Right renal pelvis (tissue), 4 donors: ENCODE results near the gene MYOM1. TPM values are rescaled to one million over a fixed set of nuclear protein-coding genes. Genes with fewer than 3 reads are reported as not detected.
"Not testable (repeated sequence)": the region's sequence is repeated elsewhere in the genome, so short reads cannot be mapped to it uniquely, and the experiment has no call there.

Experiments
- DNase-seq, 4 donors: peaks; one replicate each; pipeline ENCODE4 v3.0.0-alpha.2; 2013; ENCODE audit warnings: low read depth in 4 of 4, low spot score in 3 of 4, missing footprints in 1 of 4
- polyA plus RNA-seq, 4 donors: library from polyadenylated mRNA; unstranded; fragments of 120-200 nt; gene quantifications; one replicate each; pipeline ENCODE4 v1.2.1, GENCODE V29; 2013; ENCODE audit not compliant: insufficient read length in 4 of 4

Gene MYOM1
- polyA plus RNA-seq, 4 donors, result 4.8 to 7.9 (median 7.0) TPM

GRCh38 chr18:3221496-3221895 lies 1.7 kb upstream of the MYOM1 start:
- DNase-seq, result no peak

GRCh38 chr18:3220868-3221267 lies 1.1 kb upstream of the MYOM1 start:
- not testable (repeated sequence) for DNase-seq

GRCh38 chr18:3219241-3219630 lies 532 bp downstream of the MYOM1 start:
- no peak for DNase-seq

GRCh38 chr18:3218819-3219218 lies 949 bp downstream of the MYOM1 start:
- DNase-seq, result no peak

- no peak for DNase-seq
These were observed 1.7 kb downstream of the MYOM1 start for GRCh38 chr18:3217948-3218647.

GRCh38 chr18:3216987-3217386 lies 2.8 kb downstream of the MYOM1 start:
- no peak for DNase-seq

GRCh38 chr18:3214855-3215637 lies 4.7 kb downstream of the MYOM1 start:
- DNase-seq, result no peak

GRCh38 chr18:3213300-3214059 lies 6.3 kb downstream of the MYOM1 start:
- no peak for DNase-seq

- DNase-seq, result no peak
These were observed 7.1 kb downstream of the MYOM1 start for GRCh38 chr18:3212657-3213056.

- DNase-seq, result no peak
These were observed 8.4 kb downstream of the MYOM1 start for GRCh38 chr18:3211236-3211992.

- no peak for DNase-seq
These were observed 9.8 kb downstream of the MYOM1 start for GRCh38 chr18:3209859-3210569.

GRCh38 chr18:3207565-3207964 lies 12.2 kb downstream of the MYOM1 start:
- no peak for DNase-seq

GRCh38 chr18:3205239-3205638 lies 14.5 kb downstream of the MYOM1 start:
- DNase-seq, result no peak

GRCh38 chr18:3199942-3200645 lies 19.7 kb downstream of the MYOM1 start:
- no peak for DNase-seq

GRCh38 chr18:3198260-3198860 lies 21.4 kb downstream of the MYOM1 start:
- DNase-seq, result not testable (repeated sequence)

GRCh38 chr18:3194947-3195612 lies 24.7 kb downstream of the MYOM1 start:
- DNase-seq, result no peak

GRCh38 chr18:3193331-3193730 lies 26.4 kb downstream of the MYOM1 start:
- DNase-seq, result no peak

GRCh38 chr18:3192752-3193151 lies 27.0 kb downstream of the MYOM1 start:
- DNase-seq, result no peak
